HG03139 (cell line): Measurements from ENCODE around the gene MYO18B.

Experiments used
- ATAC-seq: cut with Tn5 transposase; IDR thresholded peaks from one replicate; pipeline ENCODE4 v1.9.1; 2021; ENCODE audit not compliant: unreplicated experiment

Gene MYO18B

GRCh38 chr22:26033071-26033470, 291.1 kb downstream of the MYO18B start:
- no peak for ATAC-seq

GRCh38 chr22:26033586-26033985, 291.6 kb downstream of the MYO18B start:
- ATAC-seq = no peak

- no peak for ATAC-seq
Measured at GRCh38 chr22:26035523-26035922, 293.5 kb downstream of the MYO18B start.

GRCh38 chr22:26038365-26038764, 296.4 kb downstream of the MYO18B start:
- ATAC-seq = no peak

GRCh38 chr22:26041931-26042330, 299.9 kb downstream of the MYO18B start:
- ATAC-seq = no peak

- ATAC-seq = no peak
Measured at GRCh38 chr22:26043031-26043430, 301.0 kb downstream of the MYO18B start.

- no peak for ATAC-seq
Measured at GRCh38 chr22:26045051-26045450, 303.1 kb downstream of the MYO18B start.

- ATAC-seq = no peak
Measured at GRCh38 chr22:26045860-26046259, 303.9 kb downstream of the MYO18B start.

- ATAC-seq = no peak
Measured at GRCh38 chr22:26047516-26047915, 305.5 kb downstream of the MYO18B start.

GRCh38 chr22:26047920-26048319, 305.9 kb downstream of the MYO18B start:
- ATAC-seq = no peak

GRCh38 chr22:26050079-26050478, 308.1 kb downstream of the MYO18B start:
- ATAC-seq = no peak

- no peak for ATAC-seq
Measured at GRCh38 chr22:26053737-26054316, 311.8 kb downstream of the MYO18B start.

- no peak for ATAC-seq
Measured at GRCh38 chr22:26054841-26055605, 313.0 kb downstream of the MYO18B start.

GRCh38 chr22:26055693-26056092, 313.7 kb downstream of the MYO18B start:
- ATAC-seq = no peak

GRCh38 chr22:26056455-26057200, 314.6 kb downstream of the MYO18B start:
- ATAC-seq = no peak

GRCh38 chr22:26057731-26058130, 315.7 kb downstream of the MYO18B start:
- ATAC-seq = no peak

GRCh38 chr22:26064048-26064447, 322.1 kb downstream of the MYO18B start:
- no peak for ATAC-seq

GRCh38 chr22:26065847-26066246, 323.9 kb downstream of the MYO18B start:
- no peak for ATAC-seq

- no peak for ATAC-seq
Measured at GRCh38 chr22:26066534-26066933, 324.5 kb downstream of the MYO18B start.

- ATAC-seq = no peak
Measured at GRCh38 chr22:26068571-26068970, 326.6 kb downstream of the MYO18B start.

- ATAC-seq = no peak
Measured at GRCh38 chr22:26072621-26073020, 330.6 kb downstream of the MYO18B start.

GRCh38 chr22:26075251-26075650, 333.3 kb downstream of the MYO18B start:
- no peak for ATAC-seq
